HG02798 (cell line): ENCODE results near the gene ADGRG2.

ENCODE experiments used
- ATAC-seq: cut with Tn5 transposase; IDR thresholded peaks from one replicate; pipeline ENCODE4 v1.9.1; 2021; ENCODE audit warnings: mild to moderate bottlenecking; ENCODE audit not compliant: unreplicated experiment, poor library complexity

Gene ADGRG2, protein sequence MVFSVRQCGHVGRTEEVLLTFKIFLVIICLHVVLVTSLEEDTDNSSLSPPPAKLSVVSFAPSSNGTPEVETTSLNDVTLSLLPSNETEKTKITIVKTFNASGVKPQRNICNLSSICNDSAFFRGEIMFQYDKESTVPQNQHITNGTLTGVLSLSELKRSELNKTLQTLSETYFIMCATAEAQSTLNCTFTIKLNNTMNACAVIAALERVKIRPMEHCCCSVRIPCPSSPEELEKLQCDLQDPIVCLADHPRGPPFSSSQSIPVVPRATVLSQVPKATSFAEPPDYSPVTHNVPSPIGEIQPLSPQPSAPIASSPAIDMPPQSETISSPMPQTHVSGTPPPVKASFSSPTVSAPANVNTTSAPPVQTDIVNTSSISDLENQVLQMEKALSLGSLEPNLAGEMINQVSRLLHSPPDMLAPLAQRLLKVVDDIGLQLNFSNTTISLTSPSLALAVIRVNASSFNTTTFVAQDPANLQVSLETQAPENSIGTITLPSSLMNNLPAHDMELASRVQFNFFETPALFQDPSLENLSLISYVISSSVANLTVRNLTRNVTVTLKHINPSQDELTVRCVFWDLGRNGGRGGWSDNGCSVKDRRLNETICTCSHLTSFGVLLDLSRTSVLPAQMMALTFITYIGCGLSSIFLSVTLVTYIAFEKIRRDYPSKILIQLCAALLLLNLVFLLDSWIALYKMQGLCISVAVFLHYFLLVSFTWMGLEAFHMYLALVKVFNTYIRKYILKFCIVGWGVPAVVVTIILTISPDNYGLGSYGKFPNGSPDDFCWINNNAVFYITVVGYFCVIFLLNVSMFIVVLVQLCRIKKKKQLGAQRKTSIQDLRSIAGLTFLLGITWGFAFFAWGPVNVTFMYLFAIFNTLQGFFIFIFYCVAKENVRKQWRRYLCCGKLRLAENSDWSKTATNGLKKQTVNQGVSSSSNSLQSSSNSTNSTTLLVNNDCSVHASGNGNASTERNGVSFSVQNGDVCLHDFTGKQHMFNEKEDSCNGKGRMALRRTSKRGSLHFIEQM

DNA sequence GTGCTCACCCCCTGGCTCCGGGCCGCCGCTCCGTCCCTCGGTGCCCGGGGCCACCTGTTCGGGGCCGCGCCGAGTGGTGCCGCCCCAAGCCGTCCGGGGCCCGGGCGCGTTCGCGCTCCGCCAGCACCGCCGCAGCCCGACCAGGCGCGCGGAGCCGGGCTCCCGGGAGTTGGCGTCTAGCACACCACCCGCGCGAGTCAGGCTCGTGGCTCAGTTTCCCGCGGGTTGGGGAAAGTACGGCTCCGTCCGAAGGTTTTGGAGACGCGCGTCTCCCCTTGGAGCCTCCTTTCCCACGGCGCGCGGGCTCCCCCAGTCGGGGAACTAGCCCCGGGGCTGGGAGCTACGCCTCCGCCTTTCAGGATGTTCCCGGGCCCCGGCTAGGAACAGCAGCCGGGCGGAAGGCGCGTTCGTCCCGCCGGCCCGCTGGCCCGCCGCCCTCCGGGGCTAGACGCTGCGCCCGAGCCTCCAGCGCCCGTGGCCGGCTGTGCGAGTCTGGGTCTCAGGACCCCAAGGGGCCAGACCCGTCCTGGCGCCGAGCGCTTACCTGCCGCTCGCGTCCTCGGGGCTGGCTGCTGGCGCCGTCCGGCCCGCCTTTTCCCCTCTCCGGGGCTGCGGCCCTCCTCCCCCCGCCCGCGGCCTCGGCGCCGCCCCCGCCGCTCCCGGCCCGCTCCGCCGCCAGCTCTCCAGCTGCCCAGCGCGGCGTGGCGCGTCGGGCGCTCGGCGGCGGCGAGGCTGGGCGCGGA, at the start of gene ADGRG2:
ADGRG2 (minus strand) TSS at position 571 of the 743 bp plus-strand sequence. CDS start 53,634 bp downstream, outside the sequence.
- ATAC-seq, result no peak

DNA sequence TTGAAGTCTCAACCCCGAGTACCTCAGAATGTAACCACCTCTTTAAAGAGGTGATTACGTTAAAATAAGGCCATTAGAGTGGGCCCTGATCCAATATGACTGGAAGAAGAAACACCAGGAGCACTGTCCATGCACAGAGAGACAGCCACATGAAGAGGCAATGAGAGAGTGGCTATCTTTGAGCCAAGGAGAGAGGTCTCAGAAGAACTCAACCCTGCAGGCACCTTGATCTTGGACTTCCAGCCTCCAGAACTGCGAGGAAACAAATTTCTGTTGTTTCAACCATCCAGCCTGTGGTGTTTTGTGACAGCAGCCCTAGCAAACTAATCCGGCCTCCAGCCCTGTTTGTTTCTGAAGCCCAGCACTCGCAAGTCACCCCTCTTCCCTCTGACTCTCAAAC, 46.3 kb upstream of the ADGRG2 start:
- no peak for ATAC-seq

DNA sequence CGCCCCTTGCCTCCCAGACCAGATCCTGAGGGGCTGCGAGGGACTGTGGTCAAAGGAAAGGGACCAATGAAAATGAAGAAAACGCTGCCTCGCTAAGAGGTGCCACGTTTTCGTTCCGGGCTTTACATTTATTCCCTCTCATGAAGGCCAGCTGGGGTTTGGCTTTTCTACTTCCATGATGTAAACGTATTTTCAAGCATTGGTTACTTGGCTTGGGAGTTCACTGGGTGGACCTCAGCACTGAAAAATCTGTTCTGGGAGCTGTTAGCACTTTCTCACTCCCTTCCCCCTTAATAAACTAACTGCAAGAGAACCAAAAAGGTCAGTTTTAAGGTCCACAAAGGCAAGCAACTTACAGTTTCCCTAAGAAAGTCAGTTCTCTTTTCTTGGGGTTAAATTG, 40.6 kb upstream of the ADGRG2 start:
- no peak for ATAC-seq

DNA sequence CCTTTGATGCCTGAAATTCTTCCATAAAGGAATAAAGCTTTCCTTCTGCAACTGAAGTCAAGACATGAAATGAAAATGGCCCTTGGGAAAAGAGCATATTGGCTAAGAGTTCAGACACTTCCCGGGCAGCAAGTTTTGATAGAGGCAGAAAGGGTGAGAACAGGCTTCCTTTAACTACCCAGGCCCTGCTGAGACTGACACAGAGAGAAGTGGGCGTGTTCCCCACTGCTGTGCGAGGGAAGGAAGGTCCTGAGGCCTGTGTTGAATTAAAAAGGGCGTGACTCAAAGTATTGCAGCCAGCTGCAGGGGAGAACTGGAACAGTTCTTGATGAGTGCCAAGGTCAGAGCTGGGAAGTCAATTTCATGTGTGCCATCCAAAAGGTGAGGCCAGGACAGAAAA, 33.9 kb upstream of the ADGRG2 start:
- ATAC-seq, result no peak

DNA sequence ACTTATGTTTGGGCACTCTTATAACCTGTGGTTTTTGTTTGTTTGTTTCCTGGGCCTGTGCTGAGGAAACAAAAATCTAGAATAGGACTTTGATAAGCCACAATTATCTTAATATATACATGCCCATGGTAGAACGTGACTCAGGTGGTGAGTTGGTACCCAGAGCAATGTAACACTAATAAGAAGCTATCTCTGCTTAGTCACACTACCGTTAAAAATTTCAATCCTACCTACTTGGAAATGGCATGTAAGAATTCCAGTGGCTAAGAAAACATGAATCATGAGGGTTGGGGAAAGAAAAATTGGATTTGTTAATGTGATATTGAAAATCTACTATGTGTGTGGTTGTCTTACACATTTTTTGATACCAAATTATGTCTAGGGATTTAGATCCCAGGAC, 30.5 kb upstream of the ADGRG2 start:
- no peak for ATAC-seq

DNA sequence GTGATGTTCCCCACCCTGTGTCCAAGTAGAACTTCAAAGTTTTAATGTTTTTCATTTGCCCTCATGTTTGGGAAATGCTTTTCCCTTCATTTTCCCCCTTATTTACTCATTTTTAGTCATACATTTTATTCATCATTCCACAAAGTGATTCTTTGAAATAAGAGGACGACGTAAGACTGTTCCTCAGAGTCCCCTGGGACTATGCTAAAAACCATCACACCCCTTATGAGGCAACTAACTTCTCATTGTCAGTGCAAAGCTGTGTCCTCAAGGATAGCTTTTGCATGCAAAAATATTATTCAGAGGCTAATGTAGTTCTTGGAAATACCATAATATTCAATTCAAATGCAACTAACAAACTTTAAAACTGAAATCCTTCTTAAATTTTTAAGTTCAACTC, 14.8 kb upstream of the ADGRG2 start:
- no peak for ATAC-seq

DNA sequence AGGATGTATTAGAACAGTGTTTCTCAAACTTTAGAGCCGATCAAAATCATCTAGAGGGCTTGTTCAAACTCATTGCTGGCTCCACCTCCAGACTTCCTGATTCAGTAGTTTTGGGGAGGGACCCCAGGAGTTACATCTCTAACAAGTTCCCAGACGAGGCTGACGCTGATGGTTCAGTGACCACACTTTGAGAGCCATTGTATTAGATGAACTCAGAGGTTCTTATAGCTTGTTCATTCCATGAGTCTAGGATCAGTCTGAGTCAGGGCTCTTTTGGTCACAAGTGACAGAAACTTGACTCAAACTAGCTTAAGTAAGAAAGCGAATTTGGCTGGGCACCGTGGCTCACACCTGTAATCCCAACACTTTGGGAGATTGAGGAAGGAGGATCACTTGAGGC, 11.5 kb upstream of the ADGRG2 start:
- ATAC-seq, result no peak

DNA sequence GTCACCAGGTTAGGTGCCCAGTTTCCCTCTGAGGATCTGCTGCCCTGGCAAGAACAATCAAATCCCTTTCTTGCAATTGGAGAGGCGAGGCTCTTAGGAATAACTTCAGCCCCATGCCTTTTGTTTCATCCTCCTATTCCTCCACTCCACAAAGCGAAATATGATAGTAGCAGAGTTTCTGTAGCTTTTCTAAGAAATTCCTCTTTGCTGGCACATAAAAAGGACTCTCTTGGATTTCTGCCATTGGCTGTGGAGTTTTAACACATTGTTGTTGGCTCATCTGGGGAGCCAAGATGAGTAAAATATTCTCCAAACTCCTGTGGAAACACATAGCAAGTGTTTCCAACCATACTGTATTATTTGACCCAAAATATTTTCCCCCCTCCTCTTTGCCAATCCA, 11.0 kb upstream of the ADGRG2 start:
- no peak for ATAC-seq

DNA sequence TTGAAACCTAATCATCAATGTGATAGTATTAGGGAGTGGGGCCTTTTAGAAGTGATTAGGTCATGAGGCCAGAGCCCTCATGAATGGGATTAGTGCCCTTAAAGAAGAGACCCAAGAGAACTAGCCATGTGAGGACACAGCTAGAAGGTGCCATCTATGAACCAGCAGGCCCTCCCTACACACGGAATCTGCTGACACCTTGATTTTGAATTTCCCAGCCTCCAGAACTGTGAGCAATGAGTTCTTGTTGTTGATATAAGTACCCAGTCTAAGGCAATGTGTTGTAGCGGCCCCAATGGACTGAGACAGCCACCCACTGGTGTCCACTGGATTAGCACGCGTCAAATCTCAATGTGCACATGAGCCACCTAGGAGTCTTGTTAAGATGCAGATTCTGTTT, 8.4 kb upstream of the ADGRG2 start:
- ATAC-seq, result no peak

DNA sequence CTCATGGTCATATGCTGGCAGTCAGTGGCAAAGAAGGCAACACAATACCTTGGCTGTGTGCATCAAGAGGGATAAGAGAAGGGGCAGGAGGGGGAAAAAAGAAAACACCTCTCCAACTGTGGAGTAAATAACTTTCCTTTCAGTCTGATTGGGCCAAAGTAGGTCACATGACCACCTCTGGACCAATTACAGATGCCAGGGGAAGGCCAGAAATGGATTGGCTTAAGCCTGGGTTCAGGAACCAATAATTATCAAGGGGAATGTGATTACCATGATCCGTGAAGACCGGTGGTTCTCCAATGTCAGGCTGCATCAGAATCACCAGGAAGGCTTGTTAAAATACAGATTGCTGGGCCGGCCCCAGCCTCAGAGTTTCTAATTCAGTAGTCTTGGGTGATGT, 7.4 kb upstream of the ADGRG2 start:
- ATAC-seq, result no peak

DNA sequence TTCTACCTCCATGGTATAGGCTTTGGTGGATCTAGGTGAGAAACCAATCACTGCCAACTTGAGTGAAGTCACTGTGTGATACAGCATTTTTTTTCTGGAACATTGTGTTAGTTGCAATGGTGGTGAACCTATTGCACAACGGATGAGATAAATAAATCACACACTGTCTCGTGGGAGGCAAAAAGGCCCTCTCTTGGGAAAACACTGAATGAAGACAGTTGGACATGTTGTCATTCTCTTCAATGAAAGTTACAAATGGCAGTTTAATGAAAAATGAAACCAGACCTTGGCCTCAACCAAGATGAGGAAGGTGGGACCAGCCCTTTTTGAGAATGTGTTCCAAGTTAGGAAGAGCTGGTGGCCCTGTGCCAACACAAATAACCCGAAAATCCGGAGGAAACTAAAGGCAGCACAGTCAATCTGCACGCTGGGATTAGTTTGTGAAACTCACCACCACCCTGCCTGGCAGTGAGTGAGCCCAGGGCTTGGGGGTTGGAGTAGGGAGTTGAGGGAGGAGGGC, 5.4 kb upstream of the ADGRG2 start:
- no peak for ATAC-seq

DNA sequence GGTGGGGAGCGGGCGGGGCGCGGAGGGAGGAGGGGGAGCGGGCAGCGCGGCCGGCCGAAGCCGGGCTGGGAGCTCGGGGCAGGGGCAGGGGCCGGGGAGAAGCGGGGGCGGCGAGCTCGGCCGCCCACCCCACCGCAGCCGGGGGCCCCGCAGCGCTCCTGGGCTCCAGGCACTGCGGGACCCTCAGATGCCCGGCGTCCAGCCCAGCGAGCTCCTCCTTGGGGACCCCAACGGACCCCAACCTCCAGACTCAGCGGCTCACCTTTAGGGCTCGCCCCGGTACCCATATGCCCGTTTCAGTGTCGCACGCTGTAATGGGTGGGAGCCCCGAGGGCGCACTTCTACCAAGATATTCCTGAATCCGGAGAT, 357 bp upstream of the ADGRG2 start:
- no peak for ATAC-seq

DNA sequence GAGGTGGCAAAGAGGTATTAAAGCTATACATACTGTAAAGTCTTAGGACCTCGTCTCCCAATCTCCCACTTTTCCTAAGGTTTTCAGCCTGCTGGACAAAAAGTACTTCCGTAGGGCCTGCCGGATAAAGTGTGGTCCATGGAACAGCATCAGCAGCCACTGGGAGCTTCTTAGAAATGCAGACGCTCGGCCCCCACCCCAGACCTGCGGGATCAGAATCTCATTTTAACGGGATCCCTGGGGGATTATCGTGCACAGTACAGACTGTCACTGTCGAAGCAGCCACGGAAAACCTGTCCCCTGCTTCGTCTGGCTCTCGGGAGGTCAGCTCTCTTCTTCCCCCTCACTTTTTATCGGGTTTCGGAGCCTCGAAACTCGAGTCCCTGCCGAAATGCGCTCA, 802 bp downstream of the ADGRG2 start:
- no peak for ATAC-seq

DNA sequence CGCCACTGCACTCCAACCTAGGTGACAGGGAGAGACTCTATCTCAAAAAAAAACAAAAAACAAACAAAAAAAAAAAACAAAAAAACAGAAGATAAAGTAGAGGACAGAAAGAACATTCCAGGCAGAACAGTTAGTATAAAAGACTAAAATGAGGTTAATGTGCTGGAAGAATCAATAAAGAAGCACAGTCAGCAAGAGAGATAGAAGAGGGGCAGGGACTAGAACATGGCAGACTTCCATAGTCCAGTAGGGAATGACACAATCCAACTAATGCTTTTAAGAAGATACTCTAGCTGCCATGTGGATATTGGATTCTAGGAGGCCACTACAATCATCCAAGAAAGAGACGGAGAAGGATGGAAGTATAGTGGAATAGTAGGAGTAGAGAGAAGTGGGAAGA, 11.6 kb downstream of the ADGRG2 start:
- no peak for ATAC-seq

DNA sequence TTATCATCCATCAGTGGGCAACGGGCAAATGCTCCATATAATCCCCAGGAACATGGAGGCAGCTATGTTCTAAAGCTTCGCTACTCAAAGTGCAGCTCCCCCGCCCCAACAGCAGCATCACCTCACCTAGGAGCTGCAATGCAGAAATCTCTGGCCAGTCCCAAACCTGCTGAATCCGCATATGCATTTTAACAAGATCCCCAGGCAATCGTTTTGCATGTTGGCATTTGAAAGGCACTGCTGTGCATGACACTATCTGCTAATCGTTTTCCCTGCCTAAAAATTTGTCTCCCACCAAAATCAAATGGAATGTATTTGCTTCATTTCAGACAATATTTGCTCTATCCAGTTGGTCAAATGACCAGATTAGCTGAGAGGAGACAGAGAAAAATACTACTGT, 15.2 kb downstream of the ADGRG2 start:
- ATAC-seq, result no peak

DNA sequence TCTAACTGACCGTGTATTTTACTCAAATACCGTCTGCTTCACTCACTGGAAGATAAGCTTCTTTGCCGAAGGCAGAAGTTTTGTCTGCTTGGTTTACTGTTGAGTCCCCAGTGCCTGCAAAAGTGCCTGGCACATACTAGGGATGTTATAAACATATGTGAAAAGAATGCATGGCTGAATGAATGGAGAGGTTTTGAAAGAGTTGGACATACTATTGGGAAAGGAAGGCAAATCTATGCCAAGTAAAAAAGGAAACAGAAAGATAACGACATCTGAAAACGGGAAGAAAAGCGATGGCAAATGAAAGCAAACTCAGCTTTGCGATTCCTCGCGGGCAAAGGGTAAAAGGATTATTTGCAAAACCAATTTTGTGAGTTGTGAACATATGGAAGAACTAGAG, 21.7 kb downstream of the ADGRG2 start:
- ATAC-seq, result no peak

DNA sequence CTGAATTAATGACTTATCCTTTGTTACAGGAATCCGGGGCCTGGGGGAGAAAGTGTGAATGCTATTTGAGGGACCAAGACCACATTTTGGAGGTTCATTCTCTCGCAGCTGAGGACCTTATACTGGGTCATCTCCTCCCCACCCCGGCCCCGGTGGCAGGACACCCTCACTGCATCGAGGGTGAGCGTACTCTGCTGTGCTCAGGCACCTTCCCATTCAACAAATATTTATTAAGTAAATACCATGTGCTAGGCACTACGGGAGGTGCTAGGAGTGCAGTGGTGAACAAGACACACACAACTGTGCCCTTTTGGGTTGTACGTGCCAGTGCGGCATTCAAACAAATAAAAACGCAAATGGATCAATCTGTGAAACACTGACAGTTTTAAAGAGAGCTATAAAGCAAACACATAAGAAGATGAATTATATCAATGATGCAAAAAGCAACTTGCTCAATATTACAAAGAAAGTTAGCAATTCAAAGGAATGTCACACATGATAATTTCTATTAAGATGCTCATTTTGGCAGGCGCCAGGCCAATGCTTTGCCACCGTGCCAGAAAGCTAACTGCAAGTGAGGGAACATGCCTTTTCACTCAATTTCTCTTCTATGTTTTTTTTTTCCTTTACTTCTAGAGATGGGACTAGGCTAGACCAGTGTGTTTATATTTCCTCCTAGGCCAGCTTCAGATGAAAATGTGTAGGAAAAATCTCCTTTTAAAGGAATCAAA, 24.6 kb downstream of the ADGRG2 start:
- ATAC-seq, result no peak

DNA sequence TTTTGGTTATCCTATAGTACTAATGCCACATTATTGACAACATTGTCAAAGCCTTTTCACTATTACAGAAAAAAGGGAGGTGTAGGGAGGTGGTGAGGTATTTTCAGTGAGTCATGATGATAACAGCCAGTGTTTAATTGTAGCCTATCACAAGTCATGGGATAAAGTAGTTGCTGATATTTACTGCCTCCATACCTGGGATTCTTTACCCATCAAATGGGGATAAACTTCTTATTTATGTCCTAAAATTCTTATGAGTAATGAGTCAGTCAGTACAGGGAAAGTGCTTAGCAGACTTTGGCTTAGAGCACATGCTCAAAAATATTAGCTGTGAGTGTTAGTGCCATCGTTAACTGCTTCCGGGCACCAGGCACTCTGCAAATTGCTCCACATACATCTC, 25.7 kb downstream of the ADGRG2 start:
- no peak for ATAC-seq

DNA sequence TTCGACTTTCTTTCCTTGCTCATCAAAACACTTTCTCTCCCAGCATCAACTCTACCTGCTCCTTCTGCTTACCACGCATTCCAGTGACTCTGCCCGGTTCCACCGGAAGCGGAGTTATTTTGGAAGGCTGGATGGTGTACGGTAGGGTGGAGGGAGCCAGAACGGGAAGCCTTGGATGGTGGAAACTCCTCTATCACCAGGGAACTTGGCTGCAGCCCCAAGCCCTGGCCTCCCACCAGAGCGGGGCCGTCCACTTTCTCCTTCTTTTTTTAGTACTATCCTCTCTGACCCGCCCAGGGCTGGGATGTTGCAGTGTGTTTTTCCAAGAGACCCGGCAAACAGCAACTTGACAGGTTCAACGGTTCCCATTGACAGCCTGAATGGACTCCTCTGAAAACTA, 27.6 kb downstream of the ADGRG2 start:
- no peak for ATAC-seq

DNA sequence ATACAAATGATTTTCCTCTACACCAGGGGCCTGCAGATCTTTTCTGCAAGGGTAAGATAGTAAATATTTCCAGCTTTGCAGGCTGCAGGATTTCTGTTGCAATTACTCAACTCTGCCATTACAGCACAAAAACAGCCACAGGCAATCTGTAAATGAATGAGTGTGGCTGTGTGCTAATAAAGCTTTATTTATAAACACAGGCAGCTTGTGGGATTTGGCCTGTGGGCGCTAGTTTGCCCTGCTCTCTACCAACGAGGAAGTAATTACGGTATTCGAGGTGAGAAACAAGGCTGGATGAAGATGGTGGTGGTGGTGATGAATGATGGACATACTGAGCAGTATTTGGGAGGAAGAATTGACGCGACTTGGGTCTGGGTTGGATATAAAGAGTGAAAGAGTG, 30.7 kb downstream of the ADGRG2 start:
- no peak for ATAC-seq
